ENCODE data around the gene PKHD1. TPM values are rescaled to one million over a fixed set of nuclear protein-coding genes. Genes with fewer than 3 reads are reported as not detected.
A peak's percentile ranks its signal among the peaks of the same experiment; 100 is the strongest.

Gene PKHD1
- total and polyA plus RNA-seq, 2 of the 13 experiments (the other 11 are each of a cell fraction or from before 2014, with no cell fraction given): 0.01 to 0.13 TPM

GRCh38 chr6:52086741-52087140 is 672 bp downstream of the PKHD1 start (continued):
- no peak for TF ChIP-seq ZNF510 (CRISPR knock-in tag; IDR thresholded peaks at IDR 0.05; ENCODE audit: low read depth)
- no peak for TF ChIP-seq ZNF552 (CRISPR knock-in tag; IDR thresholded peaks at IDR 0.05; ENCODE audit: borderline replicate concordance)
- TF ChIP-seq ARNT (IDR thresholded peaks at IDR 0.05): no peak
- no peak for TF ChIP-seq ATM (IDR thresholded peaks at IDR 0.05; ENCODE audit: borderline replicate concordance)
- no peak for TF ChIP-seq PBX2 (CRISPR knock-in tag; IDR thresholded peaks at IDR 0.05)

GRCh38 chr6:52081237-52081636 is 6.2 kb downstream of the PKHD1 start:
- Histone ChIP-seq H4K20me1 (ENCODE audit: insufficient read depth, low read length) (no peaks in the 10 kb centered on the region), H3K27ac (ENCODE audit: extremely low read length, insufficient read depth, low read length) (no peak overlapping the region), H3K4me1 (ENCODE audit: insufficient read depth, low read length) (no peaks in the 10 kb centered on the region), H3K9me3 (ENCODE audit: low read length) (no peaks in the 10 kb centered on the region), H3K4me3 (replicated peaks in 1 of 3; ENCODE audit: insufficient read depth in 1 of 3, low read depth in 2 of 3, low read length in 3 of 3) (no peak overlapping the region), H3K79me2 (ENCODE audit: insufficient read depth, low read length) (no peaks in the 10 kb centered on the region), H3K4me2 (ENCODE audit: low read depth, low read length) (no peak overlapping the region), H3K36me3 (replicated peaks in 1 of 2; ENCODE audit: control insufficient read depth in 1 of 2, insufficient read depth in 2 of 2, low read length in 2 of 2) (no peaks in the 10 kb centered on the region), H3K27me3 (ENCODE audit: control insufficient read depth in 1 of 2, insufficient read depth in 2 of 2, low read length in 2 of 2) (no peaks in the 10 kb centered on the region), H3K9ac (ENCODE audit: insufficient read depth, low read depth, low read length) (no peak overlapping the region), H2AFZ (ENCODE audit: low read length) (no peak overlapping the region)
- ATAC-seq (no peak), FAIRE-seq (no peak), DNase-seq (ENCODE audit: low spot score) (no peak)
- TF ChIP-seq DBP (CRISPR knock-in tag; IDR thresholded peaks at IDR 0.05; ENCODE audit: not compliant biosample characterization) (no peak), ZBTB49 (CRISPR knock-in tag; IDR thresholded peaks at IDR 0.05; ENCODE audit: borderline replicate concordance) (no peak), ATRX (CRISPR knock-in tag; IDR thresholded peaks at IDR 0.05; ENCODE audit: borderline replicate concordance) (no peak), SKI (IDR thresholded peaks at IDR 0.05; ENCODE audit: partially characterized antibody) (no peak), GMEB2 (CRISPR knock-in tag; IDR thresholded peaks at IDR 0.05; ENCODE audit: low read depth) (no peak), SCMH1 (CRISPR knock-in tag; IDR thresholded peaks at IDR 0.05; ENCODE audit: borderline replicate concordance) (no peak), KDM5A (IDR thresholded peaks at IDR 0.05; ENCODE audit: borderline replicate concordance, low read length) (no peak), CEBPG (CRISPR knock-in tag; IDR thresholded peaks at IDR 0.05) (peak; percentile 78), ZNF431 (CRISPR knock-in tag; IDR thresholded peaks at IDR 0.05; ENCODE audit: borderline replicate concordance, low read depth) (no peak), CEBPB (IDR thresholded peaks at IDR 0.05; ENCODE audit: borderline replicate concordance, low read depth, low read length) (peak; percentile 96)
- no TSS peak for BruUV-seq (replicated peaks)
- intact Hi-C loops (cut with micrococcal nuclease; ENCODE audit: unreplicated experiment) (loop anchor here (10.0 kb wide), 1 partner anchor 184 kb away; no protein-coding TSS in a partner anchor), in situ Hi-C loops (cut with HindIII; ENCODE audit: extremely low pct_ligation_motif_present, low pct_unique_long_range_greater_than_20kb) (no loop called here)
- 61% methylated on average over 4 of the region's 4 CpGs for WGBS (ENCODE audit: low lambda C conversion rate)
- ChIA-PET CTCF (ENCODE audit: low intra/inter-chr PET ratio, low total read pairs) (no interaction called here), POLR2A (no interaction called here)

Data from HepG2 (cell line).